Liver (tissue), 9 donors: ENCODE results near the gene MAP3K4. TPM values are rescaled to one million over a fixed set of nuclear protein-coding genes. Genes with fewer than 3 reads are reported as not detected.

Experiments used
- DNase-seq: peaks from one replicate; pipeline ENCODE4 v3.0.0-alpha.2; 2017; ENCODE audit warnings: low spot score
- H3K27ac ChIP-seq, 2 donors: one replicate each; pipeline ENCODE4 v1.7.0; 2013; ENCODE audit warnings: inconsistent platforms in 2 of 2, low read length in 2 of 2, control low read depth in 1 of 2, low read depth in 1 of 2, mild to moderate bottlenecking in 1 of 2
- H3K27me3 ChIP-seq, 4 donors: one replicate each; pipeline versions ENCODE4 v1.6.1 to v1.7.0; 2013; ENCODE audit warnings: low read length in 3 of 4, inconsistent platforms in 1 of 4, mild to moderate bottlenecking in 1 of 4, moderate library complexity in 1 of 4; ENCODE audit not compliant: control insufficient read depth in 4 of 4, insufficient read depth in 4 of 4
- H3K36me3 ChIP-seq, 4 donors: one replicate each; pipeline versions ENCODE4 v1.6.1 to v1.7.0; 2013; ENCODE audit warnings: low read length in 3 of 4, mild to moderate bottlenecking in 3 of 4, low read depth in 1 of 4, moderate library complexity in 1 of 4; ENCODE audit not compliant: control insufficient read depth in 4 of 4, insufficient read depth in 3 of 4
- H3K4me1 ChIP-seq, 4 donors: one replicate each; pipeline versions ENCODE4 v1.6.1 to v1.7.0; 2013; ENCODE audit warnings: low read length in 3 of 4, mild to moderate bottlenecking in 3 of 4, moderate library complexity in 1 of 4; ENCODE audit not compliant: control insufficient read depth in 4 of 4, insufficient read depth in 4 of 4
- H3K4me3 ChIP-seq, 3 donors: one replicate each; pipeline versions ENCODE4 v1.6.1 to v1.7.0; 2013; ENCODE audit warnings: low read length in 3 of 3, control low read depth in 1 of 3, low read depth in 1 of 3, mild to moderate bottlenecking in 1 of 3
- H3K9ac ChIP-seq, 2 donors: one replicate each; pipeline ENCODE4 v1.7.0; 2013; ENCODE audit warnings: low read length in 2 of 2, mild to moderate bottlenecking in 2 of 2, moderate library complexity in 2 of 2, control low read depth in 1 of 2, low read depth in 1 of 2
- H3K9me3 ChIP-seq, 4 donors: one replicate each; pipeline versions ENCODE4 v1.6.1 to v1.7.0; 2013; ENCODE audit warnings: low read length in 3 of 4; ENCODE audit not compliant: control insufficient read depth in 4 of 4
- CTCF ChIP-seq: fragments of 150-350 bp; IDR thresholded peaks from 2 replicates; pipeline ENCODE4 v1.5.1; 2017; ENCODE audit warnings: improper control_type of control experiment, low read depth, low read length; ENCODE audit not compliant: missing input control
- EGR1 ChIP-seq, 2 donors: IDR thresholded peaks; 2 replicates each; pipeline ENCODE4 v1.6.1; 2016 to 2018; ENCODE audit warnings: antibody characterized with exemption in 2 of 2, low read depth in 2 of 2
- FOXA1 ChIP-seq: IDR thresholded peaks from 2 replicates; pipeline ENCODE4 v1.6.1; 2016; ENCODE audit warnings: antibody characterized with exemption
- FOXA2 ChIP-seq: IDR thresholded peaks from 2 replicates; pipeline ENCODE4 v1.6.1; 2016; ENCODE audit warnings: antibody characterized with exemption
- GABPA ChIP-seq, 2 donors: IDR thresholded peaks in 1 of 2; conservative IDR thresholded peaks in 1 of 2; 2 replicates each; pipeline ENCODE4 v1.6.1; 2016; ENCODE audit warnings: antibody characterized with exemption in 2 of 2, mild to moderate bottlenecking in 1 of 2, moderate library complexity in 1 of 2
- HNF4G ChIP-seq: IDR thresholded peaks from 2 replicates; pipeline ENCODE4 v1.6.1; 2016; ENCODE audit warnings: antibody characterized with exemption
- JUND ChIP-seq, 2 donors: IDR thresholded peaks; 2 replicates each; pipeline ENCODE4 v1.6.1; 2016; ENCODE audit warnings: antibody characterized with exemption in 2 of 2
- NR2F2 ChIP-seq: IDR thresholded peaks from 2 replicates; pipeline ENCODE4 v1.6.1; 2016; ENCODE audit warnings: antibody characterized with exemption
- RAD21 ChIP-seq, 2 donors: IDR thresholded peaks; 2 replicates each; pipeline ENCODE4 v1.6.1; 2016; ENCODE audit warnings: antibody characterized with exemption in 2 of 2, mild to moderate bottlenecking in 2 of 2
- RXRA ChIP-seq, 2 donors: IDR thresholded peaks; 2 replicates each; pipeline ENCODE4 v1.6.1; 2017 to 2018; ENCODE audit warnings: antibody characterized with exemption in 2 of 2, mild to moderate bottlenecking in 1 of 2
- TAF1 ChIP-seq: conservative IDR thresholded peaks from 2 replicates; pipeline ENCODE4 v1.6.1; 2016; ENCODE audit warnings: antibody characterized with exemption, mild to moderate bottlenecking
- YY1 ChIP-seq: IDR thresholded peaks from 2 replicates; pipeline ENCODE4 v1.6.1; 2016; ENCODE audit warnings: antibody characterized with exemption, mild to moderate bottlenecking
- ZBTB33 ChIP-seq: IDR thresholded peaks from 2 replicates; pipeline ENCODE4 v1.6.1; 2016; ENCODE audit warnings: antibody characterized with exemption
- WGBS: extraction: QIAGEN DNeasy Blood & Tissue Kit; methylation state at CpG from one replicate; pipeline ENCODE4 v1.1.7; 2013; 5-methylcytosine and 5-hydroxymethylcytosine counted together
- polyA plus RNA-seq, 2 donors: library from polyadenylated mRNA; stranded (reverse) in 1 of 2; unstranded in 1 of 2; fragments of 200-250 nt in 1 of 2; fragments of >200 nt in 1 of 2; fragmentation: Nextera tagmentation in 1 of 2; extraction: Ambion mirVana in 1 of 2; gene quantifications; one replicate each; pipeline versions ENCODE4 v1.2.1 to v1.2.3, GENCODE V29; 2013 to 2015
- total RNA-seq, 2 donors: library from RNA; depleted of rRNA; stranded (reverse); fragments of >200 nt; gene quantifications; one replicate each; pipeline ENCODE4 v1.2.3, GENCODE V29; 2014
- TF ChIP-seq, protein P1 (sequence below): IDR thresholded peaks from 2 replicates; pipeline ENCODE4 v1.6.1; 2016; ENCODE audit warnings: antibody characterized with exemption, mild to moderate bottlenecking
- TF ChIP-seq, protein P2 (sequence below): IDR thresholded peaks from 2 replicates; pipeline ENCODE4 v1.6.1; 2016; ENCODE audit warnings: antibody characterized with exemption
- donor health status: healthy.
- donor health status: healthy.
- donor health status: healthy.
- donor health status: healthy.
- donor health status: healthy.

Gene MAP3K4
- total and polyA plus RNA-seq, 4 donors, result 4.3 to 20.0 (median 11.7) TPM

GRCh38 chr6:161130541-161130940, 139.0 kb downstream of the MAP3K4 start:
- 97% methylated on average over 7 of the region's 7 CpGs for WGBS
- Histone ChIP-seq H3K27me3 (no peaks in the 10 kb centered on the region), H3K27ac (no peak overlapping the region), H3K4me1 (no peaks in the 10 kb centered on the region), H3K9ac (no peak overlapping the region), H3K4me3 (no peak overlapping the region), H3K9me3 (no peaks in the 10 kb centered on the region), H3K36me3 (peaks cover 0 to 6% (median 3%) of the 10 kb centered on the region in 4 donors)
- DNase-seq, result no peak
- no peak for TF ChIP-seq JUND (IDR thresholded peaks at IDR 0.05)
- no peak for TF ChIP-seq TAF1
- TF ChIP-seq FOXA1, result no peak
- no peak for TF ChIP-seq CTCF
- TF ChIP-seq EGR1 (IDR thresholded peaks at IDR 0.05; ENCODE audit: low read depth in 2 of 2), result no peak
- TF ChIP-seq GABPA (IDR thresholded peaks at IDR 0.05 in 1 of 2, conservative IDR thresholded peaks at IDR 0.05 in 1 of 2), result no peak
- no peak for TF ChIP-seq ZBTB33

GRCh38 chr6:161130967-161131766, 139.6 kb downstream of the MAP3K4 start:
- no peak overlapping the region for H3K27ac ChIP-seq
- H3K4me1 ChIP-seq, result no peaks in the 10 kb centered on the region
- H3K36me3 ChIP-seq, result peaks cover 0 to 5% (median 3%) of the 10 kb centered on the region in 4 donors
- TF ChIP-seq TAF1 (no peak), NR2F2 (no peak), YY1 (no peak), GABPA (IDR thresholded peaks at IDR 0.05 in 1 of 2, conservative IDR thresholded peaks at IDR 0.05 in 1 of 2) (no peak), CTCF (no peak), RXRA (IDR thresholded peaks at IDR 0.05) (no peak), FOXA2 (no peak), EGR1 (IDR thresholded peaks at IDR 0.05; ENCODE audit: low read depth in 2 of 2) (no peak), HNF4G (no peak), JUND (IDR thresholded peaks at IDR 0.05) (no peak), RAD21 (IDR thresholded peaks at IDR 0.05) (no peak)
- TF ChIP-seq, protein P1, sequence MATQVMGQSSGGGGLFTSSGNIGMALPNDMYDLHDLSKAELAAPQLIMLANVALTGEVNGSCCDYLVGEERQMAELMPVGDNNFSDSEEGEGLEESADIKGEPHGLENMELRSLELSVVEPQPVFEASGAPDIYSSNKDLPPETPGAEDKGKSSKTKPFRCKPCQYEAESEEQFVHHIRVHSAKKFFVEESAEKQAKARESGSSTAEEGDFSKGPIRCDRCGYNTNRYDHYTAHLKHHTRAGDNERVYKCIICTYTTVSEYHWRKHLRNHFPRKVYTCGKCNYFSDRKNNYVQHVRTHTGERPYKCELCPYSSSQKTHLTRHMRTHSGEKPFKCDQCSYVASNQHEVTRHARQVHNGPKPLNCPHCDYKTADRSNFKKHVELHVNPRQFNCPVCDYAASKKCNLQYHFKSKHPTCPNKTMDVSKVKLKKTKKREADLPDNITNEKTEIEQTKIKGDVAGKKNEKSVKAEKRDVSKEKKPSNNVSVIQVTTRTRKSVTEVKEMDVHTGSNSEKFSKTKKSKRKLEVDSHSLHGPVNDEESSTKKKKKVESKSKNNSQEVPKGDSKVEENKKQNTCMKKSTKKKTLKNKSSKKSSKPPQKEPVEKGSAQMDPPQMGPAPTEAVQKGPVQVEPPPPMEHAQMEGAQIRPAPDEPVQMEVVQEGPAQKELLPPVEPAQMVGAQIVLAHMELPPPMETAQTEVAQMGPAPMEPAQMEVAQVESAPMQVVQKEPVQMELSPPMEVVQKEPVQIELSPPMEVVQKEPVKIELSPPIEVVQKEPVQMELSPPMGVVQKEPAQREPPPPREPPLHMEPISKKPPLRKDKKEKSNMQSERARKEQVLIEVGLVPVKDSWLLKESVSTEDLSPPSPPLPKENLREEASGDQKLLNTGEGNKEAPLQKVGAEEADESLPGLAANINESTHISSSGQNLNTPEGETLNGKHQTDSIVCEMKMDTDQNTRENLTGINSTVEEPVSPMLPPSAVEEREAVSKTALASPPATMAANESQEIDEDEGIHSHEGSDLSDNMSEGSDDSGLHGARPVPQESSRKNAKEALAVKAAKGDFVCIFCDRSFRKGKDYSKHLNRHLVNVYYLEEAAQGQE, result no peak
- TF ChIP-seq, protein P2, sequence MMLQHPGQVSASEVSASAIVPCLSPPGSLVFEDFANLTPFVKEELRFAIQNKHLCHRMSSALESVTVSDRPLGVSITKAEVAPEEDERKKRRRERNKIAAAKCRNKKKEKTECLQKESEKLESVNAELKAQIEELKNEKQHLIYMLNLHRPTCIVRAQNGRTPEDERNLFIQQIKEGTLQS, result no peak
- 99% methylated on average over 3 of the region's 3 CpGs for WGBS
- H3K9ac ChIP-seq, result no peak overlapping the region
- DNase-seq, result no peak
- H3K4me3 ChIP-seq, result no peak overlapping the region
- no peaks in the 10 kb centered on the region for H3K27me3 ChIP-seq
- H3K9me3 ChIP-seq, result no peaks in the 10 kb centered on the region
